NCI-H1105 treated with DMSO at 0.1 percent for 48 hours (cell line): Measurements from ENCODE around the gene SHLD1.

Source experiments
- DNase-seq: peaks from one replicate; lab custom pipeline; 2025; lab: John Stamatoyannopoulos, UW

SHLD1 gene

DNA sequence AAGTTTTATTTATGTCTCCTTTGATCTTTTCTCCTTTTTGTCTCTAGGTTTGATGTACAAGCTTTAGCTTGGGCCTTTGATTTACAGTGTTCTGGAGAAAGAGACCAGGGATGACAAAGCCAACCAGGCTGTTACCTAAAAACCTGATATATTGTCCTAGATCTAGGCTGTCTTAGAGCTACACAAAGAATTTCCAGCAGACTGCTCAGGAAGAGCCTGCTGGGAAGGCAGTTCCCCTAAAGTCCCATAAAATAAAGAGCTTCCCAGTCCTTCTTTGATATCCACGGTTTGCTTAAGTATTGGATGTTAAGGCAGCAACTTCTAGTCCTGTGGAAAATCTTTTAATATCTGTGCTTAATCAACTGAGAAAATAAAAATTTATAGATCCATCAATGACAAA, 70.5 kb downstream of the SHLD1 start:
- no peak for DNase-seq

DNA sequence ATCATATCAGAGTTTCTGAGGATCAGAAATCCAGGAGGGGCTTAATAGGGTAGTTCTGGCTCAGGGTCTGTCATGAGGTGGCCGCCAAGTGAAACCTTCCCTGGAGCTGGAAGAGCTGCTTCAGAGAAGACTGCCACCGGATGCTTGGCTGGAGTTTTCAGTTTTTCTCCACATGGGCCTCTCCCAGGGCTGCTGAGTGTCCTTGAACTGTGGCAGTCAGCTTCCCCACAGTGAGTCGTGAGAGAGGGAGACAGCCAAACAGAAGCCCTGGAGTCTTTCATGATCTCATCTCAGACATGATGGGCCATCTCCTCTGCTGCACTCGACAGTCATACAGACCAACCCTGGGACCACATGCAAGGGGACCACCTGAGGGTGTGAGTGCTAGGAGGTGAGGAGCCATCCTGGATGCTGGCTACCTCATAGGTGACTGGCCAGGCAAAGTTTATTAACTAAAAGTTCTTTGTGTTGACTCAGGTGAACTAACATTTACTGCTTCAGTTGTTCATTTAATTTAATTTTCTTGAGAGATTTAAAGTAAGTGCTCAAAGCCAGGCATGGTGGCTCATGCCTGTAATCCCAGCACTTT, 71.5 kb downstream of the SHLD1 start:
- DNase-seq, result no peak

DNA sequence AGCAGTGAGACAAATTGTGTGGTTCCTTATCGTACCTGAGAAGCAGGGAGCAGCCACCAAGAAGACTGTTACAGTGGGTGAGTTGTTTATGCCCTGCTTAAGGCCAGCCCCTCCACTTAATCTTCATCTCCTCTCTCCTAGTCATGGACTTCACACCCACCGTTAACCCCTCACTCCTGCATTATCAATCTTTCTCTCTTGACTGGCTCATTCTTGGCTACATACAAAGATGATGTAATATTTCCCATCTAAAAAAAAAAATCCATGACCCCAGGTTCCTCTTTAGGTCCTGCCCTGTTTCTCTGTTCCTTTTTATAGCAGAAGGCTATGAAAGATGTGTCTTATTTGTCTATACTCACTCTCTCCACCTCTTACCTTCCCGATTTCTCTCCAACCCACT, 72.4 kb downstream of the SHLD1 start:
- no peak for DNase-seq

GRCh38 chr20:5825130-5825719, 75.0 kb downstream of the SHLD1 start:
- DNase-seq, result no peak

DNA sequence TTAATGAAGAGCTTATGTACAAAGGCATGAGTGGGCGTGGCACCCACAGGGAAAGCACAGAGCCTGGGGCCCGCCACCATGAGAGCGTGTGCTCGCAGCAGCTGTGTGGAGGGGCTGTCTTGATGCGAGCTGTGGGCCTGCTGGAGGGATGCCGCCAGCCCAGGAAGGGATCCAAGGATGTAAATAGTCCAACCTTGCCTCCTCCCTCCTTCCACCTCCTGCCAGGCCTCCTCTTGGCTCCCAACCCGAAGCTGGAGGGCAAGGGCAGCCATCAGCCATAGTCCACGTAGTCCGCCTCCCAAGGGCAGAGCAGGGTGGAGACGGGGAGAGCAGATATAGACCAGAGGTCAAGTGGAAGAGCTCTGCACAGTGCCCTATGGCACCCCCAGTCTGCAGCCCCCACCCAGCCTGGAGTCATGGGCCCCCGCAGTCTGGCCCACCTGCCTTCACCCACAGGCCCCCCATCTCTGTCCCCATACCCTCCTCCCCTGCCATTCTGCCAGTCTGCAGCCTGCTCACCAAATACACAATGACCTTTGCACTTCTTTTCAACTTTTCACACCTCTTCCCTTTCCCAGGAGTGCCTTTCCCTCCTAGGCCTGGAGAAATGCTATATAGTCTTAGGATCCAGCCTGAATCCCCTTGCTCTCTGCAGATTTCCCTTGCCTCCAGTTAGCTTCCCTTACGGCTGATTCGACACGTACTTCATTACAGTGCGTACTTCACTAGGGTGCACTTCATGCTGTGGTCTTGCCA, 77.1 kb downstream of the SHLD1 start:
- DNase-seq, result no peak

DNA sequence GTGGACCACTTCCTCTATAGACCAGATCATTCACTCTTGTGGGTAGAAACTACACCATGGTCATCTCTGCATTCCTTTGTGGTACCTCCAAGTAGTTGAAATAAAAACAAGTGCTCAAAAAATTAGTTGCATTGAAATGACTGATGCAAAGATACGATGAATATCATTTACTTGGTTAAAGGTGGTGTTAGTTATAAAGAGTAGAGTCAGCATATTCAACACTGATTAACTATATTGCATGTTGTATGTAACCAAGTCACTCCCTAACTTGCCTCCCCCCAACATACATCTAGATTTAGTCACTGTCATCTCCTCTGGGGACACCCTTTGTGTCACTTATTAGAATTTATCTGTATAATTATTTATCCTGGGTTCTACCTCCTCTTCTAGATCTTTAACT, 77.7 kb downstream of the SHLD1 start:
- no peak for DNase-seq

- no peak for DNase-seq
Observed at GRCh38 chr20:5829241-5829809, 79.1 kb downstream of the SHLD1 start.

GRCh38 chr20:5831539-5832237, 81.5 kb downstream of the SHLD1 start:
- DNase-seq, result no peak

DNA sequence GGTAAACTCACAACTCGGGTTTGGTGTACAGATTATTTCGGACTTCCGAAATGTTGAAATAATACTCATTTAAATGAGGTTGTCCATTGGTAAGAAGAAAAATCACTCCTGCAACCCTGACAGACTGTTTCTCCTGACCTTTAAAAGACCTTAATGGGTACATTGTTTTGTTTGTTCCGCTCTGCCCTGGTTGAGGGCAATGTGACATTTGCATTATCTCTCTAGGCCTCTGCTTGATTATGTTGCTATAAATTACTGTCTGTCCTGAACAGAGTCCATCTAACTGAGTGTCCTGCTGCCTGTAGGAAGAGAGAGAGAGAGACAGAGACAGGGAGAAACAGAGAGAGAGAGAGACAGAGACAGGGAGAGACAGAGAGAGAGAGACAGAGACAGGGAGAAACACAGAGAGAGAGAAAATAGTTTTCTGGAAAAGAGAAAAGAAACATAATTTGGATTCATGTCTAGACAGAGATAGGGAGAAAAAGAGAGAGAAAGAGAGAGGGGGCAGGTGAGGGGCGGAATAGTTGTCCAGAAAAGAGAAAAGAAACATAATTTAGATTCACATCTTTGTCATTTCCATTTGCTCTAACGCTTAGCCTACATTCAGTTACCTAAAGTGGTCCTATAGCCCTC, 83.2 kb downstream of the SHLD1 start:
- no peak for DNase-seq

DNA sequence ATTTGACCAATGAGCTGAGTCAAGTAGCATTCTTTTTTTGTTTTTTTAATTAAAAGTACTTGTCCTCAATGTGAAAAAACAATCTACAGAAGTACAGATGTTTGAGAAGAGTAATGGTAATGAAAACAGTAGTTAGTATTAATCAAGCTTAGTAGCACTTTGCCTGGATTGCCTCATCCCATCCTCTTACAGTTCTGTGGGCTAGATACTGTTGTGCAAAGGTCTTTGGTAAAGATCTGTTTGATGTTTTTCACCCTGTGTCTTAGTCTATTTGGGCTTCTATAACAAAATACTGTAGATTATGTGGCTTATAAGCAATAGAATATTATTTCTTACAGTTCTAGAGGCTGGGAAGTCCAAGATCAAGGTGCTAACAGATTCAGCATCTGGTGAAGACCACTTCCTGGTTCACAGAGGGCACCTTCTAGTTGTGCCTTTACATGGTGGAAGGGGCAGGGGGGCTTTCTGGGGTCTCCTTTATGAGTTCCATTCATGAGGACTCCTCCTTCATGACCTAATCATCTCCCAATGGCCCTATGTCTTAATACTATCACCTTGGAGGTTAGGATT, 84.3 kb downstream of the SHLD1 start:
- DNase-seq, result no peak

DNA sequence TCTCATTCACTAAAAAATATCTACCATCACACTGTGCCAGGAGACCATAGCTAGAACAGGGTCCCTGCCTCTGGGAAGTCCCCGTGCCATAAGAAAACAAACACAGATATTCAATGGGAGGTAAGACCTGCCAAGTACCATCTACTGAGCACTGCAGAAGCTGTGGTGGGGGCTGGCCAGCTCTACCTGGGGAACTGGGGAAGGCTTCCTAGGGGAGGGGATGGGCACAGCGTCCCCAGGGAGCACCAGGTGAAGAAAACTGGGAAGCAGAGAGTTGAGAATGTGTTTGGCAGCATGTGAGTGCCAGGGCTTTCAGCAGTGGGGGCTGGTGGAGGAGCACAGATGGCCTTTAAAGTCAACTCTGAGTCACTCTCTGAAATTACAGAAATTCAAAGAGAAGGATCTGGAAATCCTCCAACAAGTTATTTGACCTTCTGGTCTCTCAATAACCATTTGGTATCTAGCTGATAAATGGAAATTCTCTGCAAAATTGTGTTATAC, 85.2 kb downstream of the SHLD1 start:
- DNase-seq, result peak; percentile 41

DNA sequence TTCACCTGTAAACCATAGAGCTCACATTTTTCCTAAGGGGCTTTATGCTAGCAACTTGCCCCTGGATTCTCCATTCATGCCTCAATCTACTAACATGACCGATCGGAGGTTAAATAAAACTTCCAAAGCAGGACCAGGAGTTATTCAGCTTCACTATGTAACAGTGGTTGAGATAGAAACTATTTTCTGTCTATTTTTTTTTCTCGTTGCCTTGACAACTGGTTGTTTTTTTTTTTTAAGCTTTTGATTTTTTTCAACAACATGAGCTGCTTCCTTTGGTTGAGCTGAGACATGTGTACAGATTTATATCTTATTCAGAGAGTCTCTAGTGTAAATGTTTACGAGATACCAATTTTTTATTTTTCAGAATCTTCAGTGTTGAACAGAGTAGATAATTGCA, 85.7 kb downstream of the SHLD1 start:
- DNase-seq, result no peak

GRCh38 chr20:5836569-5836968, 86.4 kb downstream of the SHLD1 start:
- no peak for DNase-seq

DNA sequence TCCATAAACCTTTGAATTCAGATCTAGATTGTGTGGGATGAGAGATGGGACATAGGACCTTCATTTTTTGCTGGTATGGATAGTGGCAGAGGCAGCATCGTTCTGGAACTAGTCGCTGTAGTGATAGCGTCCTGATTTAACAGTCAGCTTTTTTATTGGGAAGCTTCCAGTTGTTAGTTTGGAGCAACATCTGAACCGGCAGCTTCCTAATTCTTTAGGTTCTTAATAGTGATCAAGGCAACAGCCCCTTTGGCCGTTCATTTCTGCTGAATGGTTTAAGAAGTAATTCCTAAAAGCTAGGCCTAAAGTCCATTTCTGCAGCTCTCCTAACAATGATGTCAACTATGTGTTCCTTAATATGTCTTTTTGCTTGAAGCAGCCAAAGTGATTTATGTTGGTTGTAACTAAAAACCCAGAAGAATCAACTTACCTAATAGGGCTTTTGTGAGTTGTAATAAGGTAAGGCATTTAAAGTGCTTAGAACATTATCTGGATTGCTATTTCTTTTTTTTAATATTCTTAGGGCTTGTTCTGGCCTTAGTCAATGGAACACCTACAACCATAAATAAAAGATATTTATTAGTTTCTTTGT, 90.3 kb downstream of the SHLD1 start:
- DNase-seq, result no peak

DNA sequence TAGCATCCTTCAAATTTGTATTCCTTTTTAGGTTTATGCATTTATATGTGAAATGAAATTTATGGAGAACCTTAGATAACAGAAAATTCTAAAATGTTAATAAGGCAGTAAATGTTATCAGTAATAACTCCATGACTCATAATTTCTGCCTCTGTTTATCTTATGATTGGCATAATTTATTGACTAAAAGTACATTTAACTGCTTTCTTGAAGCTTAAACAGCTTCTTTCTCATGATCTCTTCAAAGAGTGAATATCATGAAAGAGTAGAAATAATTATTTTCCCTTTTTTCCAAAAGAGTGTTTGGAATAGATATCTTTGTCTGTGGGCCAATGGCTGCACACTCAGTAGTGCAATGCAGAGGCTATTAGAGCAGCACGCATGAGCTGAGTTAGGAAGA, 91.3 kb downstream of the SHLD1 start:
- DNase-seq, result no peak

DNA sequence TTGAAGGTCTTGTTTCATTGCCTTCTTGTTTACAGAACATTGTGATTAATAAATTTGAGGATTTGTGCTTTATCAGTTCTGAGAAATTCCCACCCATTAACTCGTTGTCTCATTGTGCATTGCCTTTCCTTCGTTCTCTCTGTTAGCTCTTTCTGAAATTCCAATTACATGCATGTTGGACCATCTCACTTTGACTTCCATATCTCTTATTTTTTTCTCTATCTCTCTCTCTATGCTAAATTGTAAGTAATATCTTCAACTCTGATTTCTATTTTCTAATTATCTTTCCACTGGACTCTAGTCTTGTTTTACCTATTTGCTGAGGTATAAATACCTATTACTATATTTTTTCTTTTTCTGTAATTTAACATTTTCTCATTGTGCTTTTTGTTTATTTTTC, 92.3 kb downstream of the SHLD1 start:
- no peak for DNase-seq

DNA sequence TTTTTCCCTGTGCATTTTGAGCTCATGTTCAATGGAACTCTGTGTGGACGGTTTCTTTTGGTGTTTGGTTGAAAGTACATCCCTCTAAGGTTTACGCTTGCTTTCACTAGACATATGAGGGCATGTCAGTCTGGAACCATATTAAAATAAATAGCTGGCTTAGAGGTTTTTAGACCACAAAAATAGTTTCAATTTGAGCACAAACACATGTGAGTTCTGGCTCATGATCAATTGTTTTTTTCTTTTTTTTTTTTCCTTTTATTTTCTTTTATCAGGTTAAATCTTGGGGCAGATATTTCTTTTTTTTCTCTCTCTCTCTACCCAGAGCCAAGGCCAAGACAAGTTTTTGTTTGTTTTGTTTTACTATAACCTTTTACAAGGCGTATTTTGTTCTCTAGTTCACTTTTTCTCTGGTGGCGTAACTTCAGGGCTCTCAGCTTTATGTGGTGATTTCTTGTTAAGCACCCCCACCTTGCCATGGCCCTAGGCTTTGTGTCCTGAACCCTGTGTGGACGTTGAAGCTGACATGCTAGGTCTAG, 92.9 kb downstream of the SHLD1 start:
- DNase-seq, result no peak

DNA sequence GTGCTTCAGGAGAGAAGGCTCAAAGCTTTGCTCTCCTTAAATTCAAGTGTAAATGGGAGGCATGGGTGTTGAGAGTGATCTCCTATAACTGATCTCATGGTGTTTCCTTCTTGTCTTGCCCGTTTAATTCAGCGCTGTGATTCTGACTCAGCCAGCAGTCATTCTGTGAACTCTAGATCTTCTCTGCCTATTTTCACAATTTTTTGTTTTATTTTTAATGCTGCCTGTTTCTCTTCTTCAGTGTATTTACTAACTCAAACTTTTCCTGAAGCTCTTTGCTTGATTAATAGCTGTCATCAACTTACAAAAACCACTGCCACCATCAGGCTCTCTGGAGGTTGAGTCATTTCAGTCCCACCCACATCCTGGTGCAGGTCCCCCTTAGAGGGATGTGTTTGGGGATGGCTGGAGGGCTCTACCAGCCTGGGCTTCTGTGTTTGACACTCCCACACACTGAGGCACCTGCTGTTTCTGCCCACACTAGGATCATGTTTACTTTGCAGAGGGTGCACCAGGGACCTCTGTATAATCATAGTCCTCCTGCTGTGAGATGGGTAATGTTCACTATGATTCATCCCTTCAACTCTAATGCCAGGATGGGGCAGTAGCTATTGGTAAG, 94.0 kb downstream of the SHLD1 start:
- DNase-seq, result no peak

- DNase-seq, result peak; percentile 67
Observed at GRCh38 chr20:5845681-5846615, 95.7 kb downstream of the SHLD1 start.
